HG03571 (cell line): Measurements from ENCODE around the gene BABAM2.

Experiments used
- ATAC-seq: cut with Tn5 transposase; IDR thresholded peaks from one replicate; pipeline ENCODE4 v1.9.1; 2021; ENCODE audit not compliant: unreplicated experiment

BABAM2 gene

GRCh38 chr2:28182348-28182747 lies 291.8 kb downstream of the BABAM2 start:
- no peak for ATAC-seq

GRCh38 chr2:28185153-28185552 lies 294.6 kb downstream of the BABAM2 start:
- ATAC-seq = no peak

GRCh38 chr2:28185891-28186290 lies 295.4 kb downstream of the BABAM2 start:
- ATAC-seq = no peak

- no peak for ATAC-seq
Observed at GRCh38 chr2:28187186-28187585, 296.7 kb downstream of the BABAM2 start.

- no peak for ATAC-seq
Observed at GRCh38 chr2:28188436-28188835, 297.9 kb downstream of the BABAM2 start.

GRCh38 chr2:28193630-28194403 lies 303.3 kb downstream of the BABAM2 start:
- no peak for ATAC-seq

GRCh38 chr2:28199995-28200679 lies 309.6 kb downstream of the BABAM2 start:
- no peak for ATAC-seq

GRCh38 chr2:28201671-28202180 lies 311.2 kb downstream of the BABAM2 start:
- ATAC-seq = no peak

GRCh38 chr2:28202719-28203118 lies 312.2 kb downstream of the BABAM2 start:
- no peak for ATAC-seq

GRCh38 chr2:28206762-28207161 lies 316.2 kb downstream of the BABAM2 start:
- no peak for ATAC-seq

GRCh38 chr2:28209261-28209691 lies 318.7 kb downstream of the BABAM2 start:
- no peak for ATAC-seq

- ATAC-seq = no peak
Observed at GRCh38 chr2:28209864-28210263, 319.3 kb downstream of the BABAM2 start.

GRCh38 chr2:28210535-28210934 lies 320.0 kb downstream of the BABAM2 start:
- no peak for ATAC-seq

GRCh38 chr2:28216331-28216730 lies 325.8 kb downstream of the BABAM2 start:
- no peak for ATAC-seq

- ATAC-seq = no peak
Observed at GRCh38 chr2:28217042-28217740, 326.7 kb downstream of the BABAM2 start.

- ATAC-seq = no peak
Observed at GRCh38 chr2:28219138-28219537, 328.6 kb downstream of the BABAM2 start.

- no peak for ATAC-seq
Observed at GRCh38 chr2:28219758-28220368, 329.3 kb downstream of the BABAM2 start.

- ATAC-seq = no peak
Observed at GRCh38 chr2:28224648-28225472, 334.3 kb downstream of the BABAM2 start.

GRCh38 chr2:28225473-28226080 lies 335.0 kb downstream of the BABAM2 start:
- no peak for ATAC-seq

GRCh38 chr2:28226558-28226957 lies 336.0 kb downstream of the BABAM2 start:
- ATAC-seq = no peak
